NCI-H187 (cell line): Measurements from ENCODE around the gene PRKCE.

Experiments used
- DNase-seq, 2 experiments: peaks; one replicate each; lab custom pipeline; 2025; lab: John Stamatoyannopoulos, UW

PRKCE gene

DNA sequence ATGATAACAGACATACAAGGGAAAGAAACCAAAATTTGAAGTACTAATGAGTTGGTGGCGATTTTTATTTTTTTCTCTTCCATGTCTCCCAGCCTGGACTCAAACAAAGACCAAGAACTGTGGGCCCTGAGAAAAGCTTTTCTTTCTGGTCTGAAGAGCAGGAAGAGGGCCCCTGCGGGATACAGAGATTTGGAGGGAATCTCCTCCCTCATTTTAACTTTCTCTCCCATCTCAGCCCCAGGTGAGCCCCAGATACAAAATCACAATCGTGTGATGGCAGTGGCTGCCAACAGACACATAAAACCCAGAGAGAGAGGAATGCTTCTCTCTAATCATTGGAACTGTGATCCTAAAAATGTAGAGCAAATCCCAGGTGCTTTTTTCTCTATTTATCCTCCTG lies 19.5 kb upstream of the PRKCE start:
- no peak for DNase-seq

DNA sequence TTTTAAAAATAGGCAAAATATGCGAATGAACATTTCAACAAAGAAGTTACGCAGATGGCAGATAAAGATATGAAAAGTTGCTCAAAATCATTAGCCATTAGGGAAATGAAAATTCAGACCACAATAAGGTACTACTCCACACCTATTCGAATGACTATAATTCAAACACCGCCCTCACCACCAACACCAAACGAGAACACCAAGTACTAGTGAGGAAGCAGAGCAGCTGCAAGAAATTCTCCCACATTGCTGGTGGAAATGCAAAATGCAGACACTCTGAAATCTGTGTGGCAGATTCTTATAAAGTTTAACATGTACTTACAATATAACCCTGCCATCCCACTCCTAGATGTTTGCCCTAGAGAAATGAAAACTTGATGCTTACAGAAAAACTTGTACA lies 17.3 kb upstream of the PRKCE start:
- DNase-seq = no peak

DNA sequence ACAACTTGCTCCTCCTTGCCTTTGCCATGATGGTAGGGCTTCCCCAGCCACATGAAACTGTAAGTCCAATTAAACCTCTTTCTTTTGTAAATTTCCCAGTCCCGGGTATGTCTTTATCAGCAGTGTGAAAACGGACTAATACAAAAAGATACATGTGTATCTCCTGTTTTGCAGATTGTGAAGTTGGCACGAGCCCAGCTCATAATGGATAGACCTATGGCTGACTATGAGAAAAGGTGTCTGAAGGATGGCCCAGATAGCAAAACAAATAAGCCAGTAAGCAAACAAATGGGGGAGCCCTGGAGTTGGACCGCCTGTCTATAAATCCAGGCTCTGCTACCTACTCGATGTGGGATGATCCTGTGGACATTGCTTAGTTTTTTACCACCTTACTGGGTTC lies 15.5 kb upstream of the PRKCE start:
- no peak for DNase-seq

DNA sequence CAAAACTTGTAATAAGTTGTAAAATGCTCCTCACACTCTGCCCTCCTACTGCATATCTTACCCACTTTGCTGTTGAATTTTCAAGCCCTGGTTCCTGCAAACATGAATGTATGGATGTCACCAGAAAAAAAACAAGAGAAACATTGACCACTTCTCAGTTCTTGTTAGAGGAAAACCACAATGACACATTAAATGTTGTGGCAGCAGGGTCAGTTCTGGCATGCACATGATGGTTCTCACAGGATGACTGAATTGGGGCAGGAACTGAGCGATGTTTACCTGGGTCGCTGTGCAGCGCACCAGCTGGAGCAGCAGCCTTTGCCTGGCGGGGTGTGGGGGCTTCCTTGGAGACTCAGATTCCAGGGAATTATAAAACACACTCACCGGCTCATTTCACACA lies 14.0 kb upstream of the PRKCE start:
- DNase-seq = no peak

DNA sequence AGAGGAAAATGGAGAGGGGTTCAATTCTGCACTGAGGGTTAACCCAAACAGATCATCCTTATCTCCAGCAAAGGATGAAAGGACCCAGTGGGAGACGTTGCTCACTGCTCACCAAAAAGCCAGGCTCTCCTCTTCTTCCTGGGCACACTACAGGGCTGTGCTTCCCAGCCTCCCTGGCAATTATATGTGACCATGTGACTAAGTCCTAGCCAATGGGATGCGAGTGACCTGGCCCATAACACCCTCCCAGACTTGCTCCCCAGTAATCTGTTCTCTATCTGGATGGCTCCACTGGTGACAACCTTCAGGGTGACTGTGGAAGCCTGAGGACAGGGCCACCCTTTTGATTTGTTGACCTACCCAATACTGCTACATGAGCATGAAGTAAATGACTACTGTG lies 10.9 kb upstream of the PRKCE start:
- no peak for DNase-seq

DNA sequence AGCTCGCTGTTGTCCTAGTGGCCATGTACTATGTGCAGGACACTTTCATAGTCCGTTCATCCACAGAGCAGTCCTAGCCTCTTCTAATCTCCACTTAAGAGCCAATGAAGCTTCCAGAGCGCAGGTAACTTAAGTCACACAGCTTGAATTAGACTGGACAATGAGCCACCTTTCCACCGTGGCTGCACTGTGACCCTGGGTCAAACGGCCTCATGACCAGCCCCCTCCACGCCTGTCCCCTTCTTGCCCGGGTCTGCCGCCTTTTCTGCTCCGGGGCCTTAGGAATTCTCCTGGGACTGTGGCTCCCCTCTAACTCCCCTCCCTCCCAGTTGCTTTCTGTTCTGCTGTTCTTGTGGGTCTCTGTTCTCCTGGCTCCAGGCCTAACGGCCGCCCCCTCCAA lies 8.4 kb upstream of the PRKCE start:
- DNase-seq = no peak

DNA sequence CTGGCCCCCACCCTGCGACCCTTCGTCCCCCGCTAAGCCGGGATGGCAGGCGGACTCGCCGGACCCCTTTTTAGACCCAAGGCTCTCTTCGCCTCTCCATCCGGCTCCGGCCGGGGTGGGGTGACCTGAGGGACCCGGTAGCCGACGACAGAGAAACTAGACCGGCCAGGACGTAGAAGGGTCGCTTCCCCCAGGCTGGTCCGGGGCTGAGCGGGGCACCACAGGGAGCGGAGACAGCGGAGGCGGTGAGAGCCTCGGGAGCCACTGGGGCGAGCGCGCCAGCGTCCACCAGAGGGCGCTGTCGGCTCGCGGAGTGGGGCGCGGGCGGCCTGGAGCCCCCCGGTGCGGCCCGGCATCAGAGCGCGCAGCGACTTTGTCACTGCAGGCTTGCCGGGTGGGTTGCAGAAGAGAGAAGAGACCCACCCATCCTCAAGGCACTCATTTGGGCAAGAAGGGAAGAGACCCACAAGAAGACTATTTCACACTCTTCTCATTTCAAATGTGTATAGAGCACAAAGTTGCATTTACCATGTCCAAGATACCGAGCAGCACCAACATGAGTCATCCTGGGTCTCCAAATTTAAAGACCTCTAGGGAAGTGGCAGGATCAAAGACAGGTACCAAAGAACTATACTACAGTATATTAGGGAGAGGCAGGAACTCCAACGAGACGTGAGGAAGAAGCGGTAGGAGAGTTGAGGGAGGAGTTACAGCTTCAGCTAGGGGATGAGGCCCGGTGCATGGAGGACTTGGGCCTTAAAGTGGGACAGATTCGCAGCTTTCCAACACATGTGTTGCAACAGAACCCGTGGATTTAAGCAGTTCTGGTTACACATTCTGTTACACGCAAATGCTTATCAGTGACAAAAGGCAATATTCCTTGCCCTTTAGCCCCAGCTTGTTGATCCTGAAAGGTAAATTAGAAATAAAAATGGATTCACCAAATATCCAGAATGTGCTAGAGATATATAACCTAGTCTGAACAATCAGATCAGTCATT lies 7.6 kb upstream of the PRKCE start:
- DNase-seq = peak; percentile 39 to 65

DNA sequence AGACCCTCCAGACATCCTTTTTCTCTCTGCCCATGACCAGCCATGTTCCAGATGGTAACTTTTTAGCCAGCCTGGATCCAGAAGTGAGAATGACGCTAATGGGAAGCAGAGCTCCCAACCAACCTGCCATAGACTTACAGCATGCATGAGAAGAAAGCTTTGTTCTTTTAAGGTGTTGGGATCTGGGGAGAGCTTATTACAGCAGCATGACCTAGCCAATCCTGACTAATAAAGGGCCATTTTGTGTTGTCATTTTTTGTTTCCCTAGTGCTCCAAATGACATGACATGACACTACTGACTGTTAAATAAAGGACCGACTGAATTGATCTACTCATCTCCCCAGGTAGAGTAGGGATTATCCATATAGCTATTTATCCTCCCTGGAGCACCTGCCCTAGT lies 5.2 kb upstream of the PRKCE start:
- no peak for DNase-seq

DNA sequence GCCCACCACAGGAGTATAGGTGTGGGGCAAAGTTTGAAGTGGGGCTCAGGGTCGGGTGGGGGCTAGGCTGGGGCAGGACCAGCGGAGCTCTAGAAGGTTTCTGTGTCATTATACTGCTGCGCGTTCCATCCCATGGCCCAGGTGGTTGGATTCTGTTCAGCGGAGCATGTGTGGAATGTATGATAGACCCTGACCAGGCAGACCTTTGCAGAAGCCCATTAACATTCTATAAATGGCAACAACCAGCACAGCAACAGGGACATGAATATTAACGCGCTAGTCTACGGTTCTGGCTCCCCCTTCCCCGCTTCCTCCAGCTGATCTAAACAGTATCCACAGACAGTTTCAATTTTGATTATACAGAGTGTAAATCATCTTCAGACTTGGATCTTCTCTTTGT lies 4.1 kb upstream of the PRKCE start:
- DNase-seq = no peak

DNA sequence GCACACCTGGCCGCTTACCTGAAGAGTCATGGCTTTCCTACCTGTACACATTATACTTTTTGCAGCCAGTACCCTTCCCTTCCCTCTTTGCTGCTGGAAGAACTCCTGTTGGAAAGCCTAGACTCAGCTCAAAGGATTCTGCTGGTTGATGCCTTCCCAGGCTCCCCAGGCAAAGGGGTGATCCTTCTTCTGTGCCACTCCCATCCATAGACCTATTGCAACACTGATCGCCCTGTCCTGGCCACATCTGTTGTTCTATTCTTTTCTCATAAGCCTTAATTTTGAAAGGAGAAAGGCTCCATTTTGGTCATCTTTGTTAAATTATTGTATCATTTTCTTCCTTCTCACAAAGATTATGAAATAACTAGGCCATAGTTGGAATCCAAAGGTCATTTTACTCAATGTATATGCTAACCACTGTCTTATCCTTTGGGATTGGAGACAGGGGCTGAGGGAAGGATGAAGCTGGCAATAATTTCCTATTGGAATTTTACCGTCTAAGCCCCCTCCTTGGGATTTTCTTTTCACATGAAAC lies 3.4 kb upstream of the PRKCE start:
- DNase-seq = no peak

DNA sequence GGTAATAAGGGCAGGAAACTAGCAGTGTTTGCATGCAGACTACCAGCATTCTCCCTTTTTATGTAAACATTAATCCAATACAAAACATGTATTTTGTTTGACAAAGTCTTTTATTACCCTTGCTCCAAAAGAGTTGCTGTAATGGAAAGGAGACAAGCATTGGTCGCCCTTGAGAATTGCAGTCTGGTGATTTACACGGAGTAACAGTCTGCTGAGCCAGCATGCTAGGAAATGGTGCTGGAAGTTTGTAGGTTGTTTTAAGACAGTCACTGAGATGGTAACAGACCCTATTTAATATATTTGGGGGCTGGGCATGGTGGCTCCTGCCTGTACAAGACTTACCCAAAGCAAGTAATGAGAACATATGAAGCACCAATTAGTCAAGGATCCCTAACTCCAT lies 2.8 kb upstream of the PRKCE start:
- no peak for DNase-seq

DNA sequence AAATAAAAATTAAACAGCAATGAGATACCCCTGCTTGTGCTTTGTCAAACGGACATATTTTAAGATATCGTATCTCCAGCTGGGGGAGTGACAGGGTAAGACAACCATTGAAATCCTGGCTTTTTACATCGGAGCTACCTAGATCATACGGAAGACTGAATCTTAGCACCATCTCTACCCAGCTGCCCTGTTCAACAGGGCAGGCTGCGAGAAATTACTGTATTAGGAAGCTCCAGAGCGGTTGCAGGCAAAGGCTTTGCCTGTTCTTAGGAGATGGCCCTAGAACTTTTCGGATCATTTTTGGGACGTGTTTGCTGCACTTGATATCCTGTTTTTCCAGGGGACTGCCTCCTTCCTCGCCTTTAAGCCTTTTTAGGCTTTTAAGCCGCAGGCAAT lies 2.0 kb upstream of the PRKCE start:
- no peak for DNase-seq

DNA sequence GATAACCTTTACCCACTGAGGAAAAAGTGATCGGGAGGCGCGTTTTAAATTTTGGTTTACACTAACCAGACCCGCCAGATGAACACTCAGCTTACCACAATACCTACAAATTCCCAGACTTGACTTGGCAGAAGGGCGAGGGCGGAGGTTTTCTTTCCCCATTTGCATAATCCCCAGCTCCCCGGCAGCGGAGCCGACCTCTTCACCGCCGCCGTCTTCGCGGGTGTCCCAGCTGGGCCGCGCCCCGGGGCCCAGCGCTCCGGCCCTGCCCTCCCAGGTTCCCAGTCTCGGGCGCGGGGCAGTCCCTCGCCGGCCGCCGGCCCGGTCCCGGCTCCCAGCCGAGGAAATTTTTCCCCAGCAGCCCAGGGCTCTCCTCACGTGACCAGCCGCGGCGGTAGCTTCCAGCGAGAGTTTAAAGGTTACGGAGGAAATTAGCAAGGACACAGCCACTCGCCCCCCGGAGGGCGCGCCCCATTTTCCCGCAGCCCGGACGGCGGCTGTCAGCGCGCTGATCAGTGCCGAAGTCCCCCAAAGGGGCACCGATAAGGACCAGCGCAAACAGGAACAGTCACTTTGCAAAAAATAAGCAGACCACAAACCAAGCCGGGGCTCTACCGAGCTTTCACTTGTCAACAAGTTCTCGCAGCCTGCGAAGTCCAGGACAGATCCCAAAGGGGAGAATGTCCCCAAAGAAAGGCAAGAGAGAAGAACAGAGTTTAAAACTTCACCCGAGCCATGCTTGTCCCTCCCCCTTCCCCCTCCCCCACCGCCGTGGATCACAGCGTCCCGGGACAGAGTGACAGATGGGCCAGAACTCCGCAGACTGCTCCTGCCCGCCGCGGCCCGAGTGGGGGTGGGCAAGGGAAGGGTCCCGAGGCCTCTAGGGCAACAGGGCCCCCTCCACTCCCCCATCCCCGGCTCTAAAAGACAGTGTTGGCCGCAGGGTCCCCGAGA lies 1.3 kb upstream of the PRKCE start:
- DNase-seq = no peak

DNA sequence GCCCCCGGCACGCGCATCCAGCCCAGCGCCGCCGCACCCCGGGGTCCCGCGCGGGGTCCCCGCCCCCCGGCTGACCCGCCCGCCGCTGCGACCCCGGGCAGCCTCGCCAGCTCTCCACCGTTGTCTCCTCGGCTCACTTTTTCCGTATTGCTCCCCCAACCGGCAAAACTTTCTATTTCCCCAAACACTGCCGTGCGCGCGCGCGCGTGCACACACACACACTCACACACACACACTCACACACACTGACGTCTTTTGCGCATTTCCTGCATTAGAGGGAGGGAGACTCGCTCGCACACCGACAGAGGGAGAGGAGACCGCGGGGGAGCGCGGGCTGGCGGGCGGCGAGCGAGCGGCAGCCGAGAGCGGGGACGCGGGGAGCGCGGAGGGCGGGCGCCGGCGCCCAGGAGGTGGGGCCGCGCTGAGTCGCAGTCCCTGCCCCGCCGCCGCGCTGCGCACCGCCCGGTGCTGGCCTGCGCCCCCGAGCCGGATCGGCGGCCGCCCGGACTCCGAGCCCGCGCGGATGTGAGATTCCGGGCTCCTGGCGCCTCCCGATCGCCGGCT lies 542 bp upstream of the PRKCE start:
- peak; percentile 48 to 63 for DNase-seq

DNA sequence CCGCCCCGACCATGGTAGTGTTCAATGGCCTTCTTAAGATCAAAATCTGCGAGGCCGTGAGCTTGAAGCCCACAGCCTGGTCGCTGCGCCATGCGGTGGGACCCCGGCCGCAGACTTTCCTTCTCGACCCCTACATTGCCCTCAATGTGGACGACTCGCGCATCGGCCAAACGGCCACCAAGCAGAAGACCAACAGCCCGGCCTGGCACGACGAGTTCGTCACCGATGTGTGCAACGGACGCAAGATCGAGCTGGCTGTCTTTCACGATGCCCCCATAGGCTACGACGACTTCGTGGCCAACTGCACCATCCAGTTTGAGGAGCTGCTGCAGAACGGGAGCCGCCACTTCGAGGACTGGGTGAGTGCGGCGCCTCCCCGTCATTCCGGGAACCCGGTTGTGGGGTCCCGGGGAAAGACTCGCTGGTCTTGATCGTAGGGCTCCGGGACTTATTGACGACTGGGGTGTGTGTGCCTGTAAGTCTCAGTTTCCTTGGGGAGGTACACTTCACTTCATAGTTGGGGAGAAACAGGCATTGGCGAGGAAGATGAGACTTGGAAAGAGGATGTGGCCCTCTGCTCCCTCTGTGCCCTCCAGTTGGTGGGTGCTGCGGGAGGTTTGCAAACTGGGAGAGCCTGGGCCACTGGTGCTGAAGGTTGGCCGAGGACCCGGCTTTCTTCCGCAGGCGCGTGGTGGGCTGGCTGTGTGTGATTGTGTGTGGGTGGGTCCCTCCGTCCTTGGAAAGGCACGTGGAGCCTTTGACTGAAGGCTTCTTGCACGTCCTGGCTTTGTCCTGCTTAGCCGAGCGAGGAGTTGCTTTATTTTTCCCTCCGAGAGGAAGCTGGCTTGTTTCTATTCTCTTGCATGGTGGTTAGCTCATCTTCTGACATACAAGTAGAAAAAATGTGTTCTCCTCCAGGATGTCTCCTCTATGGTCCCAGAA lies 886 bp downstream of the PRKCE start:
- no peak for DNase-seq

DNA sequence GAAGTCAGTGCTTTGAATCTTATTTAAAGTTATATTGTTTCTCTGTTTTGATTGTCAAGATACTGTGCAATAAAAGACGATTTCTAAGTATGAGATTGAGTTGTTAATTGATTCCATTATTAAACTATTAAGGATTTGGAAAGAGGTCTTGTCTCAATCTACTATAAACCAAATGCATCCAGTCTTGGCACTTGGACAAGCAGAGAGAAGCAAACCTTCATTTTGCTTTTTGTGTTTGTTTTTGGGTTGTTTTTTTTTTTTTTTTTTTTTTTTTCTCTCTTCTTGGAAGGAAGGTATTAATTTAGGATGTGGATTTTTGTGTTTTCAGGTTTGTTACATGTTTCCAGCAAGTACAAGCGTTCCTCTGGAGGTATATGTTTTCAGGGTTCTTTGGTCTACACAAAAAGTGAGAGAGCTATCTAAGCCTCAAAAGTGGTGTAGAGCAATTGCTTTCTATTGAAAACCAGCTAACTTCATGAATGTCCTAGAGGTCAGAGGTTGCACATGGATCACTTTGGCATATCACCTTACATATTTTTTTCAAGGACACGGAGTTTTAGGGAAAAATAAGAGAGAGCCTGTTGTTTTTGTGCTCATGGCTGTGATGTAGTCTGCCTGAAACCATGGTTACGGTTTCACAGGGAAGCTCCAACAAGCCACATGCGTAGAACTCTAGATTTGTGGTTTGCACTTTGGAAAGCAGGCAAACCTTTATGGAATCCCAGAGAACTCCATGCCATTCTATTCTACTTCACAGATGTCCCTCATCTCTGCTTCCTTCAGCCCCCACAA lies 1.8 kb downstream of the PRKCE start:
- DNase-seq = no peak

DNA sequence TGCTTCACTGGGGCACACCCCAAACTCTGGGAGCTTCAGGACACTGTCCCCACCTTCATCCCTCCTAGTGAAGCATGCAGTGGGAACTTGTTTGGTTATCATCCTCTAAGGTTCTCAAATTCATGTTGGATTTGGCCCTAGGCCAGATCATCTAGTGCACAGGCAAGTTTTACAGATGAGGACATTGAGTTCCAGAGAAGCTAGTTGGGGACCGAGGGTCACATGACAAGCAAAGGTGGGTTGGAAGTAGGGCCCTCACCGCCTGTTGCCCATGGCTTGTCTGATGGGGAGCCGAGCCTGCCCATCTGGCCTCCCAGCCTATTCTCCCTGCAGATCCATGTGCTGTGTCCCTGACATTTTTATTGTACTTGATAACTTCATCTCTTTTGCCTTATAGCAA lies 2.8 kb downstream of the PRKCE start:
- no peak for DNase-seq

DNA sequence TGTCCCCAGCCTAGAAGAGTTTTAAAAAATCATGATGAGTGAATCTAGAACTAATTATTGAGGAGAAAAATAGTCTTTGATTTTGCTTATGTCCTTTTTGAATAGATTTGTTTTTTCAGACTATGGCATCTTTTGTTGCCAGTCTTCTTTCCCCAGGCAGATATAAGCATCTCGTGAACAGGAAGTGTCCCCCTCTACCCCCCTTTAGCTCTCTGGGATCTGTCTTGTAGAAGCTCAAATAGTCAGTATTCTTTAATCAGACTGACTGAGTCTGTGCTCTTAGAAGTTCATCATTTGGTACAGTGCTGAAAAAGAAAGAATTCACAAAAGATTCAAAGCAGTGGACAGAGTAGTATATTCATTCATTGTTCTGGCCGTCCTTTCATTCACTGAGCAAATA lies 10.4 kb downstream of the PRKCE start:
- no peak for DNase-seq

DNA sequence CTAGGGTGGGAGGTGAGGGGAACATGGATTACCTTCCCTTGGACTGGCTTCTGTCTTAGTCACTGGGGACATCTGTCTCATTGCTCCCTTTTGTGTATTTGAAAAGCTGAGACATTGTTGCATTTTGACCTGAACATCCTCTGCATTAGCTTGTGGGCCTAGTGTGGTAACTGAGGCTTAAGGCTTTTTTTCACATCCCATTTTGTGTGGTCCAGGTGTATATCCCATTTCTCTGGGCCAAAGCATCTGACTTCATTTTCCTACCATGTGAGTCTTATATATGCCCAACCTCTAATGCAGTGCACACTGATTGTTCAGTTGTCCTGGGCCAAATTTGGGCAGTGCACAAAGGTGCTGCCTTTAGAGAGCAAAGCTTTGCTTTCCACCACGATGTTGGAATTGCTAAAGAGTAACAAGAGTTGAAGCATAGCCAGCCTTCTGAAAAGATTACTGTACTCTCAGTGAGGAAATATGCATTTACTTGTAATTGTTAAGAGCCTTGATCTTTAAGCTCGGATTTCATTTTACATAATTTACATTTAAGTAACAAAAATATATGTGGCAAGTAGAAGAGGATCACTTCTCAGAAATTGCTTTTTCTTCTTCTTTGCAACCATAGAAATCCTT lies 13.3 kb downstream of the PRKCE start:
- DNase-seq = no peak

DNA sequence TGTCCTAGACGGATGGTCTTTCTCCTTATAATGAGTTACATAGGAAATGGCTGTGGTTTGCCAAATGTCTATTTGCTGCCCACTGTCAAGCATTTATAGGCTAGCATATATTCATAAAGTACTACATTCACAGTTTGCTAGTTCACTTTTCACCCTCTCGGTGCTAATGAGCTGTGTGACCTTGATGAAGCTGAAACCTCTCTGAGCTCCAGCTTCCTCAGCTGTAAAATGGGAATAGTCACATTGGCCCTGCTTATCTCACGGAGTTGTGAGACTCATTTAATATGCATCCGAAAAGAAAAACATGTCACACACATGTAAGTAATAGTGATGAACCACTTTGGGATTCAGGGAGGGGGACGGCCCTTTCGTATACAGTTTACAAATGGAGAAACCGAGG lies 17.0 kb downstream of the PRKCE start:
- DNase-seq = no peak
